Hematopoietic multipotent progenitor cell treated with erythropoietin and hydrocortisone succinate and interleukin-3 and kit ligand, for 17 days (in vitro differentiated cells): ENCODE results near the gene CCNK.

Source experiments
- DNase-seq: peaks from one replicate; pipeline ENCODE4 v3.0.0-alpha.2; 2015; ENCODE audit warnings: low spot score

Gene CCNK

DNA sequence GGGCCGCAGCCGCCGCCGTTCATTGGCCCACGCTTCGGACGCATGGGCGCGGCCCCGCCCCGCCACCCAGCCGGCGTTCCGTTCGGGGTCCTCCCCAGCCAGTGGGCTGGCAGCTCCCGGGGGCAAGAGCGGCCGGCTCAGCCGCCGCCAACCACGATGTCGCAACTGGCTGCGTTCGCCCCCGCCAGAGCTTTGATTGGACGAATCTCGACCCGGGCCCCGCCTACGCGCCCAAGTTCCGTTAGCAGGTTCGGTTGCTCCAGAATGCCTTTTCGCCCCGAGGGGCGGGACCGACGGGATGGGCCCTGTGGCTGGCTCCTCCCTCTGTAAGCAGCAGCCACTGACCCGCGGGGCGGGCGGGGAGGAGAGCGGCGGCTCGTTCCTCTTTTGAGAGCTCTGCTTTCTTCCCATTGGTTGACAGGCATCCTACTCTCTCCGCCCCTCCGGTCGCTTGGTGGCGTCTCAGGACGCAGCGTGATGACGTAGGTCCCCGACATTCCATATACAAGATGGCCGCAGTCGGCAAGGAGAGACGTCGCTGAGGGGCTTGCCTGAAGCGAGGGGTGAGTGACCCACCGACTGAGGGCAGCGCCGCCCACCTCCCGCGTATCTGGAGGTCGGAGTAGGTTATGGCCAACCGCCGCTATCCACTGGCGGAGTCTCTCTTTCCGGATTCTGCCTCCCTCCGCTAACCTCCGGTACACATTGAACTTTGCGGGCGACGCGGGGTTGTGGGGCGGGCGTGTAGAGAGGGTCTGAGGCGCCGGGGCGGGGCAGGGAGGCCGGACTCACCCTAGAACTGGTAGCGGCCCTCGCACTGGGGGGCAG is at the start of gene CCNK:
TSS of gene CCNK (plus strand) at position 493 of the 828 bp plus-strand sequence. CDS start 11,269 bp downstream, outside the sequence.
- DNase-seq: peak; percentile 100

DNA sequence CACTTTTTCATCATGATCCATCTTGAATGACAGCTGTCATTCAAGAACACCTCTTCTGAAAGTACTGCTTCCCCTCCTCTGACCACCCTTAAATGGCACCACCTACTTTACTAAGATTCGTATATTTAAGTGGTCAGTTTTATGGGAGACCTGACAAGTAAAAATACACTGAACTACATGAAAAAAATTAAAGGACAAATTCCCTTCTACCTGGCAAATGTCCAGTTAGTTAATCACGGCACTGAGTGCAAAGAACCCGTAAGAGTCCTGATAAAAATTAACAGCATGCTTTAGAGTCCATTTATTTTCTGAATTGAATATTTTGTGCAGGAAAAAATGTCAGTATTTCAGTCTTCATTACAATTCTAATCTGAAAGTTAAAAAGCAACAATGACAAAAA is 49.2 kb upstream of the CCNK start:
- DNase-seq: no peak

DNA sequence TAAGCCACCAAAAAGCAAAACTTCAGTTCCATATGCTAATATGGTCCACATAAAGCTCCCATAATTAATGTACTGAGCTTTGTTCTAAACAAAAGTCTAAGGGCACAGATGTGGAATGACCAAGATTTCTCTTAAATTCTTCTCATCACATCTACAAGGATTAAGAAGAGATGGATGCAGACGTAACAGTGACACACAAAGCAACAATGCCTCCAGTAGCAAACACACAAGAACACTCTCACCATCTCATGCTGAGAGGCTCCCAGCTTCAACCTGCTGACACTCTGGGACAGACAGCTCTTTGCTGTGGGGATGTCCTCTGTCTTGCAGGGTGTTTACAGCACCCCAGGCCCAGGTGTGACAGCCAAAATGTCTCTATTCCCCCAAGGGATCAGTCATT is 48.7 kb upstream of the CCNK start:
- DNase-seq: no peak

DNA sequence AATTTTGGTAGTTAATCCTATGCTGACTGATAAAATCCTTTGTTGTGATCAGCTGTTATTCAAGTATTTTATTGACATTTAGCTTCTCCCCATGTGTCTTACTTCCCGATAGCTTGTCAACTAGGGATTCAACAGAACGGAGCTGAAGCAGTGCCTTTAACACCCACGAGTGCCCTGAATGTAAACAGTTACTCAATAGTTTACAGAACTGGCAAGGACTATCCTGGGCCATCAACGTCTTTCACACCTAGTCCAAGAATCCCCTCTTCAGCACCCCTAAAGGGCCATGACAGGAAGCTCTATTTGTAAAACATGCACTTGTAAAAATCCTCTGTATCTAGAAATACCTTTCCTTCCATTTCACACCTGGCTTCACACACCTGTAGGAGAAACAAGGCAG is 45.9 kb upstream of the CCNK start:
- DNase-seq: no peak

DNA sequence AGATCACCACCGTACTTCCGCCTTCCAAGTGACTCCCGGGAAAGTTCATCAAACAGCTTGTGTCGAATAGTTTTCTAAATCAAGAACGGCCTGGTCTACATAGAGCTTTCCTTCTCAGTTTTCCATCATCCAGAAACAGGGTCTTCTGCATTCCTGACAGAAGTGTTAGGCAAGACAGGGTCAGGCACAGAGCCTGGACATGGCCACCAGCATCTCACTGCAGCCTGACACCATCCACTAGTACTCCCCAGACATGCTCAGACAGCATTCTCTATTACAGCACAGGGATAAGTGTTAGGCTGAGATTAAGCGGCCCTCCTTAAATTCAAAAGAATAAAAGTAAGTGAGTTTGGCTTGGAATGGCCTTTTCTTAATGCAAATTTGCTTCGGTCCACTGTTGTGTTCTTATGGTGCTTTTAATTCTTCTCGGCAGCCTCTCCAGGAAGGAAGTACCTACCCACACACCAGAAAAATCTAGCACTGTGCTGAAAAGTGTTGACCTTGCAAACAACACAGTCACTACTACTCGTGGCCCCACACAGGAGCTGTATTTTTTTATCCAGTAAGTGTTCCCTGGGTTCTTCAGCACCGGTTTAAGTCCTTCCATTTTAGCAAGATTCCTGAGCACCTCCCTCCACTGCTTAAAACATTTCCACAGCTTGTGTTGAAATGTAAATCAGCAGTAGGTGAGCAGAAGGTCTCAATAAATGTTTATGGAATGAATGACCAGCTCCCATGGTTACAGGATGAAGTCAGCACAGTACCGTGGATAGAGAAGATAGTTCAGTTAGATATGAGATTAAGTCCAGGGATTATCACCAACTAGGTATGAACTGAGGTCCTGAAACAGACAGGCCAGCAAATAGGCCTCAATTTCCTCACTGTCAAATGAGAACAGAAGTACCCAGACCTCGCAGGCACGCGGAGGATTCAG is 44.7 kb upstream of the CCNK start:
- DNase-seq: no peak

DNA sequence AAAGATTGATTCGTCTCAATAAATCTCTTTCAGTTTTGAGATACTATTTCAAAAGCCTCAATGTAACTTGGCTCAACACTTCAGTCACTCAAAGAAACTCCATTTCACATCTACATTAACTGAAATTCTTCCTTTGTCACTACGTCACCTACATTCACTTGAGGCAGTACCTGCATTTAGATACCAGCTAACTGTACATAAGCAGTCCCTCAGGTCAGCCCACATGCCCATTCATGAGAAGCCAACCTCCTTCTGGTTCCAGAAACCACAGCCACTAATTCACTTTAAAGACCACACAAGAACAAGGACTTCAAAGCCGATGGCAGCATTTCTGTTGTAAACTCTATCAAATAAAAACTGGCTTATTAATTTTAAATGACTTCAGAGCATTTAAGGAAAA is 43.5 kb upstream of the CCNK start:
- DNase-seq: no peak

DNA sequence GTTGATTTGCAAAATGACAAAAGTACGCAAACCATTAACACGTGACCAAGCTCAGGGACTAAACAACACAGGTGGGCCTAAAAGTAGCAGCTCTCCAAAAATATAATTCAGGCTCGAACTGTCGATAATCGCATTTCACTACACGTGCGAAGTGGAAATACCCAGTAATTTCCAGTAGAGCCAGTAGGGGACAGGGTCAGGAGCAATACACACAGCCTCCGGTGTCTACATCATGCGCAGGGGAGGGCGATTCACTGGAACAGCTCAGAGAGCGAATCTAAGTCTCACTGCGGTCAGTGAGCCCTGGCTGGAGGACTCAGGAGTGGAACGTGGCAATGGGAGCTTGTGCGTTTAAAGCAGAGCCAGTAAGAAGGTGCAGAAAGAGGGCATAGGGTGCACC is 40.9 kb upstream of the CCNK start:
- DNase-seq: no peak

DNA sequence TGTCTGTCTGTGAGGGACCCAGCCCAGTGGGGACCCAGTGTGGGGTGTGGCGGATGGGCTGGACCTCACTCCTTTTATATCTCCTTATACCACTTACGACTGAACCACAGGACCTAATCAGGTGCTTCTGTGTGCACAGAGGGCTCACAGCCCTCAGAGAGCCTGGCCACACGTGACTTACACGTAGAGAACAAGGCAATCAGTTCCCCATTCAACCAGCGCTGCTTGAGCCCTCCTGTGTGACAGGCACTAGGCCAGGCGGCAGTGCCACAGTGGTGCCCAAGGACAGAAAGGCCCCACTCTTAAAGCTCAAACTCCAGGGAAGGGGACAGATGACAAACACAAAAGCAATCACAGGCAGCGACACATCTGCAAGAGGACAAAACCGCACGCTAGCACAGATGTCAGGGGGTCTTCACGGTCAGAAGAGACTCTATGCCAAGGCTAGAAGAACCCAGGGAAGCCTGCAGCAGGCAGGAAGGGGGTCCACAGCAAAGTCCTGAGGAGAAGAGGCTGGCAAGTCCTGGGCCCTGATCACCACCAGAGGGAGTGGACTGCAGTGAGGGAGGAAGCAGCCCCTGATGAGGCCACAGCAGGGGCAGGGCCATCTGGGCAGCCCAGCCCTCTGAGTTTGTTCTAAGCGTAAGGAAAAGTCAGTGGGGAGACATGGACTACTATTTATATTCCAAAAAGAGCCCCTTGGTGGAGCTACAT is 39.9 kb upstream of the CCNK start:
- DNase-seq: no peak

DNA sequence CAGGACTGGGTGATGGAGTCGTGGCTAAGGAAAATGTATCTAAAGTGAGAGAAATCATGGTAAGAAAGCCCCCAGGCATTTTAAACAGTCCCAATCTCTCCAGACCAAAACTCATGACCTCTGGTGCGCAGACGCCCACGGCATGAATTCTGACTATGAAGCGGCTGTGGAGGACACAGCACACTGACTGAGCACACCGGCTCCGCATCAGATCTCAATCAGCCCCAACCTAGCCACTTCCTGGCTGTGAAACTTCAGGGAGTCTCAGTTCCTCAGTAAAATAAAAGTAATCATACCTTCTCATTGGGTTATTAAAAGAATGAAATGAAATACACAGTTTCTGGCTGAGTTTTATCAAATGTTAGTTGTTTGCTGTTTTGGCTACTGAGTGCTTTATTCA is 39.3 kb upstream of the CCNK start:
- no peak for DNase-seq

DNA sequence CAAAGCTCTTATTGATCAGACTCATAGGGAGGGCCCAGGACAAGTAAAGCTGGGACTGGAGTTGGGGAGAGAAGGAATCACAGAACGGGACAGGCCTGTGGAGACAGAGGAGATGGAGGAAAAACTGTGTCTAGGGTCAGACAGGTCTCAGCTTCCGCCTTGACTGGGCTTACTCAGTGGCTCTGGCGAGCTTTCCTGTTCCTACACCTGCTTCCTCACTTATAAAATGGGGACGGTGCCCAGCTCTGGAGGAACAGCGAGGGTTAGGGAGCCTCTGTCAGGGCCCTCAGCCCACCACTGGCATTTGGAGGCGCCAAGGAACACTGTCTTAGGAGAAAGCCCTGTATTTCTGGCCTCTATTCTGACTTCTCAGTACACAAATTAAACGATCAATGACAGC is 35.3 kb upstream of the CCNK start:
- no peak for DNase-seq

DNA sequence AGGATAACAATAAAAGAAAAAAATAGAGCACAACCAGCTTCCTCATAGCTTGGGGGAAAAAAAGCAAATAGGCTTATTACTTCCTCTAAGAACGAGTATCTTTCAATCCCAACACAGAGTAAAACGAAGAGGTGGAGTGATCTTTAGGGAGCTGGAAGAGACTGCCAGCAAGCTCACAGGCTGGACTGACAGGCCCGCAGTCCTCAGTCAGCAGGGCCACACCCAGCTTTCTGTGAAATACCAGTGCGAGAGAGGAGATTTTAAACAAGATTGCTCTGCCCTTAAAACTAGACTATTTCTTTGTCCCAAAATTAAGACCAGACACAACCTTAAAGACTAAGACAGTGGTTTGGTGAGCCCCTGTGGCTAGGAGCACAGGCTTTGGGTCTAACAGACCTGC is 33.5 kb upstream of the CCNK start:
- DNase-seq: no peak

DNA sequence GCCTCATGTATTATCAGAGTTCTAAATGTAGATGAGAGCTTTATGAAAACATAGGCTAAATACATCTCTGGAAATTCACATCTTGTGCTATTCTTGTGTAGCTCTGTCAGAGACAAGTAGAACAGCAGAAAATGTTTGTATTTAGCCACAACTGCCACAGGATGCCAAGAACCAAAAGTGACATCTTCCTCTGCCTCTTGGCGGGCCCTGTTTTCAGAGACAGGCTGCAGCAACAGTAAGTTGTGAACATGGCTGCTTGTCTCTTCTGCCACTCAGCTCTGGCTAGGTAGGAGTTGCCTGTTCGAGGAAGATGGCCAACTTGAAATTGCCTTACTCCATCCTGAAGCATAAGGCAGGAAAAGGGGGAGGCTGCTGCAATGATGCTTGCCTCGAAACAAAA is 30.9 kb upstream of the CCNK start:
- DNase-seq: no peak

DNA sequence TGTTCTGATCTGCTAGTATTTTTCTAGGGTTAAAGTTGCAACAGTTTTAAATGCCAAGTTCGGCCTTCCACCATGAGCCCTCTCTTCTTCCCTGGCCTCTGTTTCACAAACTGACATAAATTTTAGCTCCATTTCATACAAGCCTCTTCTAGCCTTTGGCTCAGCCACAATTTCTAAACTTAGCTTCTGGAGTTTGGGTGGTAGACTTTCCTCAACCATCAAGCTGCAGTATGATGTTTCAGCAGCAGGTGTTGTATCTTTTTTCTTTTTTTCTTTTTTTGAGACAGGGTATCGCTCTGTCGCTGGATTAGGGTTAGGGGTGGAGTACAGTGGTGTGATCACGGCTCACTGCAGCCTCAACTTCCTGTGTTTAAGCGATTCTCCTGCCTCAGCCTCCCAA is 30.0 kb upstream of the CCNK start:
- no peak for DNase-seq

DNA sequence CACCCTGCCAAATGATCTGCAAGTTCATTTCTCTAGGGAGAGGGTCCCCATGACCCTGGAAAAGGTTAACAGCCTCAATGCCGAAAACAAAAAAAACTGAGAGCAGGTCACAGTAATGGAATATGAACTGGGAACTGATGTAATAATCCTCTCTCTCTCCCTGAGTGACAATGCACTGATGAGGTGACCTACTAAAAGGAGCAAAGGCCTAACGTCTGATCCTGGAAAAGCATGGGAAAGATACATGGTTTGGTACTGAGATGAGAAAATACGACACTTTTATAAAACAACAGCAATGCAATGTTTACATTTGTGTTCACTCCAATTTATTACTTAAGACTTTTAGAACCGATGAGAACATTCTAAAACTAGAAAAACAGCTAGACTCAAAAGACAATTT is 28.2 kb upstream of the CCNK start:
- DNase-seq: no peak

DNA sequence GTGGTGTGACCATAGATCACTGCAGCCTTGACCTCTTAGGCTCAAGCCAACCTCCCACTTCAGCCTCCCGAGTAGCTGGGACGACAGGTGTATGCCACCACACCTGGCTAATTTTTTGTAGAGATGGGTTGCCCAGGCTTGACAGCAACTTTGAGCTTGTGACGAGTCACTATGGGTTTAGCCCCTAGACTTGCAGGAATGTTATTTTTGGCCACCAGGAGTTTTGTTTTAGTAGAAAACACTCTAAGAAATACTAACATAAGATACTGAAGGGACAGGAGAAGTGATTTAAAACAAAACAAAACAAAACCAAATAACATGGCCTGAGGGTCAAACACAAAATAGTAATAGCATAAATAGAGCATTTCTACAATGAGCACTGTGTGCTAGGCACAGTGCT is 27.0 kb upstream of the CCNK start:
- no peak for DNase-seq

DNA sequence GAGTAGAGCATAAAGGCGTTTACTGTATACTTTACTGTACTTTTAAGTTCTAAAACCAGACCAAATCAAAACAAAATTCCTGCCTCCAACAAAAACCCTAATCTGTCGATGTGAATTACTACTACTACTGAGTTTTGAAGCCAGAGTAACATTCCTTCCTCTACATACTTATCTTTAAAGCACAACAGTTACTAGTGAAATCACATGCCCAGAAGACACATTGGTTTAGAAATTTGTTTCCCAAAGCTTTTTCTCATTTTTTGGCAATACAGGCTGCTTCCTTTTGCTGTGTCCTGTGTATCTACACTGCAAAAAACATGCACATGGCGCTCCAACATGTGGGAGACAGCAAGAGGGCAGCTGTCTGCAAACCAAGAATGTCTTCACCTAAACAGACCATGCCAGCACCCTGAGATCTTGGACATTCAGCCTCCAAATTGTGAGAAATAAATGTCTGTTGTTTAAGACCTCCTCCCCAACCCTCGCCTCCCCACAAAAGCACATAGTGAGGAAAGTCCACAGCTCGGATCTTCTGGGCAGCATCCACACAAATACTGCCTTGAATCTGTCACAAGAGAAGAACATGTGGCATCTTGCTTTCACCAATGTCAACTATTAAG is 21.6 kb upstream of the CCNK start:
- no peak for DNase-seq

DNA sequence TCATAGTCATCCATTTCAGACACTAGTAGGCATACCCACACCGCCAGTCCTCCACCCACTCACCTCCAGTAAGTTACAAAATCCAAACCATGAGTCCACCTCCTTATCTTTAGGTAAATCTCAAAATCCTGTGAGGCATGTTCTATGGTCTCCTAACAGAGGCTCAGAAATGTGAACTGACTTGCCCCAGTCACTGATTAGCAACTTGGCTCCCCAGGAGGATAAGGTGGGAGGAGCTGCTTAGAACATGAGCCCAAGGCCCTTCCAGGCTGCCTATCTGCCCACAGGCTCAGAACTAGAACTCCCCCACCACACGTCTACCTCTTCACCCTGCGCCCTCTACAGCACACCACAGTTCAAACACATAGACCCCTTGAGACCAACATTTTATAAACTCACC is 20.4 kb upstream of the CCNK start:
- DNase-seq: no peak

DNA sequence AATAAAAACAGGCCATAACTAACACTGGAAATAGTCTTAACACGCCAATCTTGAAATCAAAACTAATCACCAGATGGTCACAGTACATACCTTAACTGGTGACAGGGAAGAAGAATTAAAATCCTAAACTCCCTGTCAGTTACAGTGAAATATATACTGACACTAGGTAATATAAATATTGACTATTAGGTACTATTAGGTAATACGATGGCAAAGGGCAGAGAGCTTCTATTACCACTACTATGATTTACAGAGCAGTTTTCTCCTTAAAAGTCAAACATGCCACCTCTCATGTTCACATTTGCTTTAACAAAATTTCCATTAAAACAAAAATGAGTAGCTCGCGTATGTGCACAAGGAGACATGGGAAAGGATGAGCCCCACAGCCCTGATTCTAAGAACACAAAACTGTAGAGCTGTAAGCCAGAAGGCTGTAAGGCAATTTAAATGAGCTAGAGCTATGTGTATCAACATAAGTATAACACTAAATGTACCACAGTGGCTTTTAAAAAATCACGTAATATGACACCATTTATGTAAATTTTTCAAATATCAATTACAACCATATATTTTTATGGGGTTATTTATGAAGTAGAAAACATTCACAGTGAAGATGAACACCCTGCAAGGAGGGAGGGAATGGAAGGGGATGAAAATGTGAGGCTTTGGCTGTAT is 19.7 kb upstream of the CCNK start:
- DNase-seq: no peak

DNA sequence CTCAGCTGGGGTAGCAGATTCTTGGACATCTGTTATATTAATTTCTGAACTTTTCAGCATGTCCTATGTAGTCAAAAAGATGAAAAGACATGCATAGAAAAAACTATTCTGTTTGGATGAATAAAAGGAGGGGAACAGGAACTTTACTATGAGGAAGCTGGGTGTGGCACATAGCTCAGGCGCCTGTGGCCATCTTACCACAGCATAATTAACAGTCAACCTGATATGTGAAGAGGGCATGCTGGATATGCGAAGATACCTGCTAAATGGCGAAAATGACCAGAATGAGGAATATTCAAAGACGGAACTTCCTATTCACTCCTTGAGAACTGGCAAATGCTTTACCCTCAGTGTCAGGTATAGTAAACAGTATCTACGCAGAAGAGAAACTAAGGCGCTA is 19.0 kb upstream of the CCNK start:
- no peak for DNase-seq

DNA sequence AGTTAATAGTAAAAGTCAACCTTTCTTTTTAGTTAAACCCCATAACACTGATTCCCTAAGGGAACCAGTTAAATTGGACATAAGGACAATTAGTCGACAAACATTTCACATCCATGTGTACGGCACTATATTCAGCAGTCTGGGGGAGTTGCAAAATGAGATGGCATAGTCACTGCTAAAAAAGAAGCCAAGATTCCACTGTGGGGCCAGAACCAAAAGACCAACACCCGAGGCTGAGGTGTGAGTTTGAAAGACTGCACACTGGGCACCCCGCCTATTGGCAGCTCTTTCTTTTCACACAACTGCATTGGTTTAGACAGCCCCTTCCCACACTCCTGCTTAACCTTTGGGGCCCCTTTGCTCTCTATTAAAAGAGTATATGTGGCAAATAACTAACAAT is 17.2 kb upstream of the CCNK start:
- DNase-seq: no peak

DNA sequence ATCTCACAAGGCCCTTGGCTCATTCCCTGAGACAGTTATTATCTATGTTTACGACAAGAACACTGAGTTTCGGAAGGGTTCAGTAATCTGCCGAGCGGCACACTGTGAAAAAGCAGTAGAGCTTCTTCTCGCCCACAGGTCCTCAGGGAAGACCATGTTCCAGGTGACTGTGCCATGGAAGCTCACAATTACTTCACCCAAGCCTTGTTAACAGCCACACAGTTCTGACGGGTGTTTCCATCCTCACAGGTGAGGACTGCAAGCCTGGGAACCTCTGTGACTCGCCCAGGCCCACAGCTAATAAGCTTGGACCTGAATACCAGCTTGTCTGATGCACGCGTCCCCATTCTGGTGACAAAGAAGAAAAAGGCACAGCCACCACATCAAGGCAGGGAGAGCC is 15.9 kb upstream of the CCNK start:
- no peak for DNase-seq

DNA sequence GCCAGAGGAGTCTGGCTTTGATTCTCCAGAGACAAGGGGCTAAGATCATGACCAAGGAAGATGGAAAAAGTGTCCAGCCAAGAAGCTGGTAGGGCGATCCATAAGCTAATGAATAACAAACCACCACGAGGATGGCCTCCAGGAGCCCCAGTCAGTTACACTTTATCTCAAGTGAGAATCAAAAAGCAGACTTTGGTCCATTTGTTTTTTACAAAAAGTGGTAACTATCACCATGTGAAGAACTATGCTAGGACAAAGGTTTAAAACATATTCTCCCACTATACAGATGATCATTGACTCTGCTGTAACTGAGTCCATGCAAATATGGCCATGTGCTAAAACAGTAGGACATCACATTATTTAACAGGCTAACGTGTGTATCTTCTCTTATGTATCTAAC is 14.5 kb upstream of the CCNK start:
- DNase-seq: no peak
